ENCODE measurements around the gene LRRC8D. TPM values are rescaled to one million over a fixed set of nuclear protein-coding genes. Genes with fewer than 3 reads are reported as not detected.
"Not testable (repeated sequence)": the region's sequence is repeated elsewhere in the genome, so short reads cannot be mapped to it uniquely, and the experiment has no call there.

LRRC8D gene
- total RNA-seq, 1 experiment from 2014 or later: 66.7 TPM

GRCh38 chr1:89911191-89911991 lies 90.6 kb downstream of the LRRC8D start:
- DNase-seq (ENCODE audit: low read depth): no peak

- peak; percentile 58 for DNase-seq (ENCODE audit: low read depth)
Observed at GRCh38 chr1:89912073-89912472, 91.2 kb downstream of the LRRC8D start.

- DNase-seq (ENCODE audit: low read depth): no peak
Observed at GRCh38 chr1:89913353-89914095, 92.7 kb downstream of the LRRC8D start.

GRCh38 chr1:89917353-89917752 lies 96.5 kb downstream of the LRRC8D start:
- DNase-seq (ENCODE audit: low read depth): no peak

GRCh38 chr1:89918127-89918793 lies 97.4 kb downstream of the LRRC8D start:
- no peak for DNase-seq (ENCODE audit: low read depth)

GRCh38 chr1:89918794-89919155 lies 97.9 kb downstream of the LRRC8D start:
- DNase-seq (ENCODE audit: low read depth): peak; percentile 54

GRCh38 chr1:89919174-89919573 lies 98.3 kb downstream of the LRRC8D start:
- no peak for DNase-seq (ENCODE audit: low read depth)

- no peak for DNase-seq (ENCODE audit: low read depth)
Observed at GRCh38 chr1:89922911-89923310, 102.1 kb downstream of the LRRC8D start.

GRCh38 chr1:89923517-89923916 lies 102.7 kb downstream of the LRRC8D start:
- no peak for DNase-seq (ENCODE audit: low read depth)

GRCh38 chr1:89924075-89924474 lies 103.2 kb downstream of the LRRC8D start:
- DNase-seq (ENCODE audit: low read depth): not testable (repeated sequence)

- DNase-seq (ENCODE audit: low read depth): no peak
Observed at GRCh38 chr1:89927049-89927448, 106.2 kb downstream of the LRRC8D start.

GRCh38 chr1:89927478-89927877 lies 106.6 kb downstream of the LRRC8D start:
- no peak for DNase-seq (ENCODE audit: low read depth)

GRCh38 chr1:89928506-89928905 lies 107.7 kb downstream of the LRRC8D start:
- no peak for DNase-seq (ENCODE audit: low read depth)

- no peak for DNase-seq (ENCODE audit: low read depth)
Observed at GRCh38 chr1:89929467-89930063, 108.7 kb downstream of the LRRC8D start.

- DNase-seq (ENCODE audit: low read depth): no peak
Observed at GRCh38 chr1:89930579-89930978, 109.7 kb downstream of the LRRC8D start.

- no peak for DNase-seq (ENCODE audit: low read depth)
Observed at GRCh38 chr1:89931964-89932363, 111.1 kb downstream of the LRRC8D start.

GRCh38 chr1:89932598-89933364 lies 111.9 kb downstream of the LRRC8D start:
- no peak for DNase-seq (ENCODE audit: low read depth)

- DNase-seq (ENCODE audit: low read depth): no peak
Observed at GRCh38 chr1:89934461-89934860, 113.6 kb downstream of the LRRC8D start.

GRCh38 chr1:89935235-89935634 lies 114.4 kb downstream of the LRRC8D start:
- no peak for DNase-seq (ENCODE audit: low read depth)

GRCh38 chr1:89936694-89937093 lies 115.9 kb downstream of the LRRC8D start:
- DNase-seq (ENCODE audit: low read depth): no peak
